ENCODE results near the gene KRTAP21-3. TPM values are rescaled to one million over a fixed set of nuclear protein-coding genes. Genes with fewer than 3 reads are reported as not detected.

Gene KRTAP21-3
- total and polyA plus RNA-seq, 2 donors (not counting 3 experiments of a cell fraction or from before 2014, with no cell fraction given) = not detected

GRCh38 chr21:30707409-30707808 is 11.2 kb downstream of the KRTAP21-3 start:
- CTCF ChIA-PET = no interaction called here
- dilution Hi-C loops (cut with MboI; ENCODE audit: extremely low pct_ligation_motif_present, low sequenced_read_pairs) = no loop called here
- no peak for FAIRE-seq

More at GRCh38 chr21:30707409-30707808, 11.2 kb downstream of the KRTAP21-3 start:
- Histone ChIP-seq H3K36me3 (ENCODE audit: control insufficient read depth in 2 of 2, extremely low read depth in 1 of 2, insufficient read depth in 2 of 2, low read length in 2 of 2) (no peaks in the 10 kb centered on the region), H3K9ac (replicated peaks; ENCODE audit: extremely low read depth, insufficient read depth, low read length) (no peak overlapping the region), H3K9me1 (replicated peaks; ENCODE audit: control insufficient read depth, extremely low read depth, insufficient read depth, low read length) (no peaks in the 10 kb centered on the region), H3K4me1 (ENCODE audit: control insufficient read depth, extremely low read depth, insufficient read depth, low read length) (no peaks in the 10 kb centered on the region), H3K4me2 (ENCODE audit: insufficient read depth, low read length) (no peak overlapping the region), H3K27ac (ENCODE audit: insufficient read depth, low read depth, low read length) (no peak overlapping the region), H2AFZ (ENCODE audit: low read depth, low read length) (no peak overlapping the region), H3K27me3 (ENCODE audit: control insufficient read depth in 2 of 2, insufficient read depth in 2 of 2, low read length in 2 of 2) (no peaks in the 10 kb centered on the region), H3K4me3 (replicated peaks in 1 of 3; ENCODE audit: insufficient read depth in 1 of 3, low read depth in 1 of 3, low read length in 3 of 3) (no peak overlapping the region), H3K9me3 (replicated peaks; ENCODE audit: control insufficient read depth, insufficient read depth, low read length) (no peaks in the 10 kb centered on the region), H3K79me2 (ENCODE audit: control insufficient read depth, insufficient read depth, low read length) (no peaks in the 10 kb centered on the region), H4K20me1 (replicated peaks; ENCODE audit: control insufficient read depth, extremely low read depth, insufficient read depth, low read length) (no peaks in the 10 kb centered on the region)
- POLR2A ChIA-PET = no interaction called here
- BruUV-seq (replicated peaks) = no TSS peak
- intact Hi-C loops (cut with micrococcal nuclease) = no loop called here
- TF ChIP-seq GATA2 (IDR thresholded peaks at IDR 0.05; ENCODE audit: insufficient read depth, insufficient read length, low read depth, low read length) (no peak), EZH2 (IDR thresholded peaks at IDR 0.05; ENCODE audit: borderline replicate concordance, low read depth, low read length, severe bottlenecking) (no peak), MYC (IDR thresholded peaks at IDR 0.05; ENCODE audit: low read depth, low read length) (no peak), POLR2AphosphoS5 (IDR thresholded peaks at IDR 0.05; ENCODE audit: insufficient read depth, low read depth, low read length) (no peak), FOS (IDR thresholded peaks at IDR 0.05; ENCODE audit: borderline replicate concordance, insufficient read depth, low read length) (no peak), JUN (IDR thresholded peaks at IDR 0.05; ENCODE audit: borderline replicate concordance, insufficient read depth, insufficient read length, low read depth) (no peak), POLR2A (IDR thresholded peaks at IDR 0.05; ENCODE audit: low read depth, low read length) (no peak)
- TF ChIP-seq, protein P1, sequence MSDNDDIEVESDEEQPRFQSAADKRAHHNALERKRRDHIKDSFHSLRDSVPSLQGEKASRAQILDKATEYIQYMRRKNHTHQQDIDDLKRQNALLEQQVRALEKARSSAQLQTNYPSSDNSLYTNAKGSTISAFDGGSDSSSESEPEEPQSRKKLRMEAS (IDR thresholded peaks at IDR 0.05; ENCODE audit: insufficient read depth, insufficient read length) = no peak
- TF ChIP-seq, protein P2, sequence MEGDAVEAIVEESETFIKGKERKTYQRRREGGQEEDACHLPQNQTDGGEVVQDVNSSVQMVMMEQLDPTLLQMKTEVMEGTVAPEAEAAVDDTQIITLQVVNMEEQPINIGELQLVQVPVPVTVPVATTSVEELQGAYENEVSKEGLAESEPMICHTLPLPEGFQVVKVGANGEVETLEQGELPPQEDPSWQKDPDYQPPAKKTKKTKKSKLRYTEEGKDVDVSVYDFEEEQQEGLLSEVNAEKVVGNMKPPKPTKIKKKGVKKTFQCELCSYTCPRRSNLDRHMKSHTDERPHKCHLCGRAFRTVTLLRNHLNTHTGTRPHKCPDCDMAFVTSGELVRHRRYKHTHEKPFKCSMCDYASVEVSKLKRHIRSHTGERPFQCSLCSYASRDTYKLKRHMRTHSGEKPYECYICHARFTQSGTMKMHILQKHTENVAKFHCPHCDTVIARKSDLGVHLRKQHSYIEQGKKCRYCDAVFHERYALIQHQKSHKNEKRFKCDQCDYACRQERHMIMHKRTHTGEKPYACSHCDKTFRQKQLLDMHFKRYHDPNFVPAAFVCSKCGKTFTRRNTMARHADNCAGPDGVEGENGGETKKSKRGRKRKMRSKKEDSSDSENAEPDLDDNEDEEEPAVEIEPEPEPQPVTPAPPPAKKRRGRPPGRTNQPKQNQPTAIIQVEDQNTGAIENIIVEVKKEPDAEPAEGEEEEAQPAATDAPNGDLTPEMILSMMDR (IDR thresholded peaks at IDR 0.05; ENCODE audit: extremely low read depth in 1 of 2, insufficient read depth in 1 of 2, low read depth in 1 of 2, low read length in 2 of 2) = no peak
- DNase-seq (ENCODE audit: low read depth, low spot score) = no peak
